Measurements from ENCODE around the gene CDC5L. TPM values are rescaled to one million over a fixed set of nuclear protein-coding genes. Genes with fewer than 3 reads are reported as not detected.

Gene CDC5L
- total RNA-seq, 1 donor from 2014 or later = 18.2 TPM

DNA sequence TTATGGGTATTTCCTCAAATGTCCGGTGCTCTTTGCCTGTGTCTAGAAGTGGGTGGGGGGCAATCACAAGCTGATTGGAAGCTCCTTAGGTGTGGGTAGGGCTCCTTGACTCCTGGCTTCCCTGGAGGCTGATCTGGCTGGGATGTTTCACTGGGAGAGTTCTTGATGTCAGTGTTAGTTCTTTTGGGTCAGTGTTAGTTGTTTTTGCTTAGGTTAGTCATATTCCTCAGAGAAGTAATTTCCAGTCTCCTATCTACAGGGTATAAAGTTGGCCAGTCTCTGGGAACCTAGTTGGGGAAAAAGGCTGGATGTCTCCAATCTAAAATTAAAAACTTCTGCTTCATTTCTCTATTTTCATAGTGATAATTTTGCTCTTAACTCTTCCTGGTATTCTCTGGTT lies 23.6 kb downstream of the CDC5L start:
- peaks cover 47% of the 10 kb centered on the region for H3K79me2 ChIP-seq (ENCODE audit: insufficient read depth, low read length)
- H3K9me3 Mint-ChIP-seq (ENCODE audit: unreplicated experiment) = peaks cover 2% of the 10 kb centered on the region
- no peaks in the 10 kb centered on the region for H3K27me3 Mint-ChIP-seq (ENCODE audit: low read depth, unreplicated experiment)
- no peak overlapping the region for H3K4me2 ChIP-seq (ENCODE audit: low read length)
- peaks cover 26% of the 10 kb centered on the region for H4K20me1 ChIP-seq (ENCODE audit: insufficient read depth, low read length)
- no peak for TF ChIP-seq EZH2 (IDR thresholded peaks at IDR 0.05; ENCODE audit: insufficient read depth, low read length)
- TF ChIP-seq, protein P1, sequence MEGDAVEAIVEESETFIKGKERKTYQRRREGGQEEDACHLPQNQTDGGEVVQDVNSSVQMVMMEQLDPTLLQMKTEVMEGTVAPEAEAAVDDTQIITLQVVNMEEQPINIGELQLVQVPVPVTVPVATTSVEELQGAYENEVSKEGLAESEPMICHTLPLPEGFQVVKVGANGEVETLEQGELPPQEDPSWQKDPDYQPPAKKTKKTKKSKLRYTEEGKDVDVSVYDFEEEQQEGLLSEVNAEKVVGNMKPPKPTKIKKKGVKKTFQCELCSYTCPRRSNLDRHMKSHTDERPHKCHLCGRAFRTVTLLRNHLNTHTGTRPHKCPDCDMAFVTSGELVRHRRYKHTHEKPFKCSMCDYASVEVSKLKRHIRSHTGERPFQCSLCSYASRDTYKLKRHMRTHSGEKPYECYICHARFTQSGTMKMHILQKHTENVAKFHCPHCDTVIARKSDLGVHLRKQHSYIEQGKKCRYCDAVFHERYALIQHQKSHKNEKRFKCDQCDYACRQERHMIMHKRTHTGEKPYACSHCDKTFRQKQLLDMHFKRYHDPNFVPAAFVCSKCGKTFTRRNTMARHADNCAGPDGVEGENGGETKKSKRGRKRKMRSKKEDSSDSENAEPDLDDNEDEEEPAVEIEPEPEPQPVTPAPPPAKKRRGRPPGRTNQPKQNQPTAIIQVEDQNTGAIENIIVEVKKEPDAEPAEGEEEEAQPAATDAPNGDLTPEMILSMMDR (IDR thresholded peaks at IDR 0.05; ENCODE audit: insufficient read depth, low read depth, low read length) = no peak
- H2AFZ ChIP-seq (ENCODE audit: low read depth, low read length) = no peak overlapping the region
- peak overlapping the region; percentile 22 for H3K27ac Mint-ChIP-seq (ENCODE audit: unreplicated experiment)
- H3K36me3 ChIP-seq (ENCODE audit: insufficient read depth, low read length) = peaks cover 36% of the 10 kb centered on the region
- DNase-seq (ENCODE audit: low read depth) (no peak), FAIRE-seq (no peak)
- H3K4me1 ChIP-seq (ENCODE audit: insufficient read depth, low read length) = peaks cover 4% of the 10 kb centered on the region
- no peak overlapping the region for H3K4me3 Mint-ChIP-seq (ENCODE audit: unreplicated experiment)
- peaks cover 15% of the 10 kb centered on the region for H3K4me1 Mint-ChIP-seq (ENCODE audit: low read depth, unreplicated experiment)
- no peaks in the 10 kb centered on the region for H3K27me3 ChIP-seq (ENCODE audit: insufficient read depth, low read length)
- no peak overlapping the region for H3K4me3 ChIP-seq (ENCODE audit: insufficient read depth, low read depth, low read length)
- H3K9me3 ChIP-seq (ENCODE audit: insufficient read depth, low read depth, low read length) = no peaks in the 10 kb centered on the region
- H3K9ac ChIP-seq (ENCODE audit: low read length) = no peak overlapping the region
- peaks cover 25% of the 10 kb centered on the region for H3K36me3 Mint-ChIP-seq (ENCODE audit: low read depth, unreplicated experiment)
- no peak overlapping the region for H3K27ac ChIP-seq (ENCODE audit: low read depth, low read length)

DNA sequence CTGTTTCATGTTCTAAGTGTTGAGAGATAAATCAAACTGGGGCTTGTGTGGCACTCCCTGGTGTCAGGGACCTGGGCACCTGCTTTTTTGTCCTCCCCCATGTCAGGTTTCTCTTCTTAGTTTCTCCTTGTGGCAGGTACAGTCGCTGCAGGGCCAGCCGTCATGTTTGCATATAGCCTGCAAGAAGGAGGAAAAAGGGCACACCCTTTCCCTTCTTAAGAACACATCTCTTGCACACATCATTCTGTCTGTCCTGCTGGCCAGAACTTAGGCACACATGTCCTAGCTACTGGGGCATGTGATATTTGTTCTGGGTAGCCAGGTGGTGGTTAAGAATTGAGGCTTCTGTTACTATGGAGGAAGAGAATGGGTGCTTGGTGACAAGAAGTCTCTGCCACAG lies 27.9 kb downstream of the CDC5L start:
- Histone ChIP-seq H3K36me3 (ENCODE audit: insufficient read depth, low read length) (peaks cover 25% of the 10 kb centered on the region), H3K79me2 (ENCODE audit: insufficient read depth, low read length) (peaks cover 58% of the 10 kb centered on the region)
- no peak overlapping the region for H3K27ac Mint-ChIP-seq (ENCODE audit: unreplicated experiment)

More for the DNA sequence above, 27.9 kb downstream of the CDC5L start:
- no peak overlapping the region for H3K4me3 Mint-ChIP-seq (ENCODE audit: unreplicated experiment)
- H3K4me2 ChIP-seq (ENCODE audit: low read length) = no peak overlapping the region
- H3K4me1 ChIP-seq (ENCODE audit: insufficient read depth, low read length) = peaks cover 7% of the 10 kb centered on the region
- no peak overlapping the region for H2AFZ ChIP-seq (ENCODE audit: low read depth, low read length)
- H4K20me1 ChIP-seq (ENCODE audit: insufficient read depth, low read length) = peaks cover 41% of the 10 kb centered on the region
- peaks cover 28% of the 10 kb centered on the region for H3K4me1 Mint-ChIP-seq (ENCODE audit: low read depth, unreplicated experiment)
- FAIRE-seq = no peak
- H3K27me3 Mint-ChIP-seq (ENCODE audit: low read depth, unreplicated experiment) = no peaks in the 10 kb centered on the region
- no peak overlapping the region for H3K4me3 ChIP-seq (ENCODE audit: insufficient read depth, low read depth, low read length)
- no peak overlapping the region for H3K9ac ChIP-seq (ENCODE audit: low read length)
- H3K27me3 ChIP-seq (ENCODE audit: insufficient read depth, low read length) = no peaks in the 10 kb centered on the region
- no peaks in the 10 kb centered on the region for H3K9me3 ChIP-seq (ENCODE audit: insufficient read depth, low read depth, low read length)
- no peak for DNase-seq (ENCODE audit: low read depth)
- TF ChIP-seq, protein P1 (IDR thresholded peaks at IDR 0.05; ENCODE audit: insufficient read depth, low read depth, low read length) = no peak
- no peak for TF ChIP-seq EZH2 (IDR thresholded peaks at IDR 0.05; ENCODE audit: insufficient read depth, low read length)
- H3K9me3 Mint-ChIP-seq (ENCODE audit: unreplicated experiment) = peaks cover 2% of the 10 kb centered on the region
- peaks cover 14% of the 10 kb centered on the region for H3K36me3 Mint-ChIP-seq (ENCODE audit: low read depth, unreplicated experiment)
- H3K27ac ChIP-seq (ENCODE audit: low read depth, low read length) = no peak overlapping the region
